GM21619 (cell line): ENCODE data around the gene PDGFB.

ENCODE experiments used
- ATAC-seq: cut with Tn5 transposase; IDR thresholded peaks from one replicate; pipeline ENCODE4 v1.9.1; 2021; ENCODE audit not compliant: unreplicated experiment

The PDGFB gene

GRCh38 chr22:39244496-39245129 lies at the start of gene PDGFB:
TSS of gene PDGFB (minus strand) at chr22:39244982. CDS start at chr22:39243963, 1,019 bp downstream.
- ATAC-seq = no peak

GRCh38 chr22:39293766-39294368 lies 49.1 kb upstream of the PDGFB start:
- ATAC-seq = no peak

GRCh38 chr22:39292561-39293074 lies 47.8 kb upstream of the PDGFB start:
- ATAC-seq = no peak

- no peak for ATAC-seq
Observed at GRCh38 chr22:39292031-39292462, 47.3 kb upstream of the PDGFB start.

- no peak for ATAC-seq
Observed at GRCh38 chr22:39291523-39291922, 46.7 kb upstream of the PDGFB start.

GRCh38 chr22:39290724-39291161 lies 46.0 kb upstream of the PDGFB start:
- ATAC-seq = no peak

GRCh38 chr22:39289975-39290720 lies 45.4 kb upstream of the PDGFB start:
- ATAC-seq = no peak

- no peak for ATAC-seq
Observed at GRCh38 chr22:39289533-39289932, 44.8 kb upstream of the PDGFB start.

- no peak for ATAC-seq
Observed at GRCh38 chr22:39288135-39288898, 43.5 kb upstream of the PDGFB start.

GRCh38 chr22:39287076-39287725 lies 42.4 kb upstream of the PDGFB start:
- peak; percentile 52 for ATAC-seq

- ATAC-seq = no peak
Observed at GRCh38 chr22:39284983-39285382, 40.2 kb upstream of the PDGFB start.

GRCh38 chr22:39284142-39284980 lies 39.6 kb upstream of the PDGFB start:
- no peak for ATAC-seq

- no peak for ATAC-seq
Observed at GRCh38 chr22:39283322-39284141, 38.8 kb upstream of the PDGFB start.

GRCh38 chr22:39282645-39283321 lies 38.0 kb upstream of the PDGFB start:
- ATAC-seq = no peak

- ATAC-seq = no peak
Observed at GRCh38 chr22:39281126-39281525, 36.3 kb upstream of the PDGFB start.

- ATAC-seq = no peak
Observed at GRCh38 chr22:39280250-39280649, 35.5 kb upstream of the PDGFB start.

- no peak for ATAC-seq
Observed at GRCh38 chr22:39279170-39279850, 34.5 kb upstream of the PDGFB start.

- no peak for ATAC-seq
Observed at GRCh38 chr22:39278040-39278439, 33.3 kb upstream of the PDGFB start.
